Measurements from ENCODE around the gene CCDC17. TPM values are rescaled to one million over a fixed set of nuclear protein-coding genes. Genes with fewer than 3 reads are reported as not detected.

CCDC17 gene
- total RNA-seq, 1 experiment from 2014 or later: 3.9 TPM

DNA sequence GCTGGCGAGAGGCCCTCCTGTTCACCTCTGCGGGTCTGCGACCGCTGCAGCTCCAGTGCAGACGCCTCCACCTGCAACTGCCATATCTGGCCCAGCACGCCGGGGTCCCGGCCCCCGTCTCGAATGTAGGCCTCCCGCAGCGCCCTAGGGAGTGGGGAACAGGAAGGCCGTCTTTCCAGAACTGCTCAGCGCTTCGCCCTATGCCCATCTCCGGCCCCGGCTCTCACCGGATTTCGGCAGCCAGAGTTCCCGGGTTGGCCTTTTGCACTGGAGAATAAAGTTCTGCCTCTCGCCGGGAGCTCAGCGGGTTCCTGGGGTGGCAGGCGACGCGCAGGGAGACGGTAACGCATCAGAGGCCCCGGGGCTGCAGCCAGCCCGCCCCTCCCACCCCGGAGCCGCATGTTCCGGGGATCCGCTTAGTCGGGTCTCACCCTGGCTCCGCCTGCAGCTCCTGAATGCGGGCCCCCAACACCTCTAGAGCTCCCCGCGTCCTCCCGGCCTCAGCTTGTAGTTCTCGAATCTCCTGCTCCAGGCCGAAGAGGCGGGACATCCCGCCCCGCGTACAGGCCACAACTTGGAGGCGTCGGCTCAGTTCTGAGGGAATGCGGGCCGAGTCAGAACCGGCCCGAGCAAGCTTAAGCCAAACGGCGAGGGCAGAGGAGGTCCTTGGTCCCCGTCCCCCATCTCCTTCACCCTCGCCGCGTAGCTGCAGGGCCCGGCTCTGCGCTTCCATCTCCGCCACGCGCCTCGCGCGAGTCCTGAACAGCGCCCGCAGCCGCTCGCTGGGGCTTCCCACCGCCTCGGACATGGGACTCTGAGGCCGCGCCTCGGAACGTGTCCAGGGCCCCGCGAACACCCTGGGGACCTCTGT lies 1.1 kb downstream of the CCDC17 start:
- DNase-seq (ENCODE audit: unreplicated experiment): no peak
- no peak overlapping the region for H3K4me3 Mint-ChIP-seq (ENCODE audit: unreplicated experiment)
- H3K4me1 Mint-ChIP-seq (ENCODE audit: insufficient read depth, unreplicated experiment): no peaks in the 10 kb centered on the region
- intact Hi-C loops (cut with micrococcal nuclease): no loop called here
- TF ChIP-seq, protein P1, sequence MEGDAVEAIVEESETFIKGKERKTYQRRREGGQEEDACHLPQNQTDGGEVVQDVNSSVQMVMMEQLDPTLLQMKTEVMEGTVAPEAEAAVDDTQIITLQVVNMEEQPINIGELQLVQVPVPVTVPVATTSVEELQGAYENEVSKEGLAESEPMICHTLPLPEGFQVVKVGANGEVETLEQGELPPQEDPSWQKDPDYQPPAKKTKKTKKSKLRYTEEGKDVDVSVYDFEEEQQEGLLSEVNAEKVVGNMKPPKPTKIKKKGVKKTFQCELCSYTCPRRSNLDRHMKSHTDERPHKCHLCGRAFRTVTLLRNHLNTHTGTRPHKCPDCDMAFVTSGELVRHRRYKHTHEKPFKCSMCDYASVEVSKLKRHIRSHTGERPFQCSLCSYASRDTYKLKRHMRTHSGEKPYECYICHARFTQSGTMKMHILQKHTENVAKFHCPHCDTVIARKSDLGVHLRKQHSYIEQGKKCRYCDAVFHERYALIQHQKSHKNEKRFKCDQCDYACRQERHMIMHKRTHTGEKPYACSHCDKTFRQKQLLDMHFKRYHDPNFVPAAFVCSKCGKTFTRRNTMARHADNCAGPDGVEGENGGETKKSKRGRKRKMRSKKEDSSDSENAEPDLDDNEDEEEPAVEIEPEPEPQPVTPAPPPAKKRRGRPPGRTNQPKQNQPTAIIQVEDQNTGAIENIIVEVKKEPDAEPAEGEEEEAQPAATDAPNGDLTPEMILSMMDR (IDR thresholded peaks at IDR 0.05; ENCODE audit: unreplicated experiment): no peak
- POLR2A ChIA-PET: interaction anchor here (1.1 to 2.1 kb wide), 3 partner anchors 9 to 63 kb away, joined by 3 to 6 read pairs (median 6); partner anchors contain the start of gene GPBP1L1
- no peaks in the 10 kb centered on the region for H3K9me3 Mint-ChIP-seq (ENCODE audit: unreplicated experiment)
- no peaks in the 10 kb centered on the region for H3K27me3 Mint-ChIP-seq (ENCODE audit: insufficient read depth, unreplicated experiment)
- CTCF ChIA-PET: interaction anchor here (0.6 kb wide), 1 partner anchor 26 kb away, joined by 3 read pairs; no protein-coding TSS in a partner anchor
- peak overlapping the region; percentile 39 for H3K27ac Mint-ChIP-seq (ENCODE audit: low read depth, unreplicated experiment)
- H3K36me3 Mint-ChIP-seq (ENCODE audit: insufficient read depth, unreplicated experiment): peaks cover 81% of the 10 kb centered on the region
- no TSS peak for BruUV-seq (replicated peaks)

DNA sequence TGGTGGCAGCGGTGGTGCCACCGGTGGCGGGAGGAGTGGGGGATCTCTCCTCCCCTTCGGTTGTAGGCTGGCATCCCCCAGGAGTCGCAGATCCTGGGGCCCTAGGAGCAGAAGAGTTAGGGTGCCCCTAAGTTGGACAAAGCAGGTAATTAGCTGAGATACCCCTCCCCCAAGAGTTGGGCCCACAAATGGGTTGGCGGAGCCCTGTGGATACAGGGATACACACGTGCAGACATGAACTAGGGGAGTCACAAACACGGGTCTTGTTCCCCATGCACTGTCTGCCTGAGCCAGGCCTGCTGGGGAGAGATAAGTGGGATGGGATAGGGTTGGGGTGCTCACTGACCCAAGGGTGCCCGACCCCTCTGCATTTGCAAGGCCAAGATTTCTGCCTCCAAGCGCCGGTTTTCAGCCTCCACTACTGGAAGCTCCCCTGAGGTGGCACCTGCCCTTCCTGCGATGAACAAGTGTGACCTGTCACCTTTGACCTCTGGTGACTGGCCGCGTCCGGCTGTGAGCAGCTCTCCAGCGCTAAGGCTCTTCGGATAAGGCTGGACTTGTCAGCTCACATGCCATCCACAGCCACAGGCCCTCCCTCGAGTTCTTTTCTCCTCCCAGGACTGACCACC lies 1.8 kb downstream of the CCDC17 start:
- CTCF ChIA-PET: interaction anchor here (0.6 to 0.7 kb wide), 2 partner anchors 25 to 187 kb away, joined by 3 to 4 read pairs; no protein-coding TSS in a partner anchor
- BruUV-seq (replicated peaks): no TSS peak

DNA sequence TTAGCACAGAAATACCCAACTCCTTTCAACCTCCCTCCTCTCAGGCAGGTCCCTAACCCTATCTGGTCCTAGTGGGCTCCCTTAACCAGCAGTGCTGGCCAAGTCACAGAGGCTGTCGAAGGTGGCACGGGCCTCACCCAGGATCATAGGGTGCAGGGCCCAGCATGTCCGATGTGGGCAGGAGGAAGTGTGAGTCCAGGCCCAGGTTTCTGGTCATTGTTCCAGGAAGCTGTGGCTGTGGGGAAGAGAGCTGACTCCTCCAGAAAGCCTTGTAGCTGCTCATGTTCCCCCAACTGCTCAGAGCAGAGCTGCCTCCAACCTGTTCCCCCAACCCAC lies 2.4 kb downstream of the CCDC17 start:
- CTCF ChIA-PET: interaction anchor here (0.7 kb wide), 1 partner anchor 188 kb away, joined by 4 read pairs; no protein-coding TSS in a partner anchor
- H3K9me3 Mint-ChIP-seq (ENCODE audit: unreplicated experiment): no peaks in the 10 kb centered on the region
- no peaks in the 10 kb centered on the region for H3K27me3 Mint-ChIP-seq (ENCODE audit: insufficient read depth, unreplicated experiment)
- H3K27ac Mint-ChIP-seq (ENCODE audit: low read depth, unreplicated experiment): no peak overlapping the region
- no peaks in the 10 kb centered on the region for H3K4me1 Mint-ChIP-seq (ENCODE audit: insufficient read depth, unreplicated experiment)
- TF ChIP-seq, protein P1 (IDR thresholded peaks at IDR 0.05; ENCODE audit: unreplicated experiment): no peak
- peaks cover 78% of the 10 kb centered on the region for H3K36me3 Mint-ChIP-seq (ENCODE audit: insufficient read depth, unreplicated experiment)
- DNase-seq (ENCODE audit: unreplicated experiment): no peak
- intact Hi-C loops (cut with micrococcal nuclease): no loop called here
- POLR2A ChIA-PET: interaction anchor here (0.5 to 2.1 kb wide), 4 partner anchors 12 to 257 kb away, joined by 3 to 6 read pairs (median 3); partner anchors contain the start of gene GPBP1L1
- no TSS peak for BruUV-seq (replicated peaks)
- no peak overlapping the region for H3K4me3 Mint-ChIP-seq (ENCODE audit: unreplicated experiment)

More for the DNA sequence above, 1.8 kb downstream of the CCDC17 start:
- TF ChIP-seq, protein P1 (IDR thresholded peaks at IDR 0.05; ENCODE audit: unreplicated experiment): no peak
- intact Hi-C loops (cut with micrococcal nuclease): no loop called here
- no peak for DNase-seq (ENCODE audit: unreplicated experiment)
- POLR2A ChIA-PET: interaction anchor here (0.7 to 2.1 kb wide), 4 partner anchors 8 to 257 kb away, joined by 3 to 6 read pairs (median 4); partner anchors contain the start of gene GPBP1L1
- no peak overlapping the region for H3K4me3 Mint-ChIP-seq (ENCODE audit: unreplicated experiment)
- H3K27me3 Mint-ChIP-seq (ENCODE audit: insufficient read depth, unreplicated experiment): no peaks in the 10 kb centered on the region
- H3K36me3 Mint-ChIP-seq (ENCODE audit: insufficient read depth, unreplicated experiment): peaks cover 79% of the 10 kb centered on the region
- H3K4me1 Mint-ChIP-seq (ENCODE audit: insufficient read depth, unreplicated experiment): no peaks in the 10 kb centered on the region
- H3K27ac Mint-ChIP-seq (ENCODE audit: low read depth, unreplicated experiment): no peak overlapping the region
- no peaks in the 10 kb centered on the region for H3K9me3 Mint-ChIP-seq (ENCODE audit: unreplicated experiment)
